SK-N-SH treated with all-trans-retinoic acid at 6 μM for 48 hours (cell line): ENCODE results near the gene MYO3B.

ENCODE experiments used
- ATAC-seq: fragments of 200-7000 bp; cut with Tn5 transposase; 3 replicates; pipeline ENCODE4 v1.9.1; 2020; ENCODE audit warnings: mild to moderate bottlenecking, moderate library complexity
- BACH2 ChIP-seq: fragments of 250-450 bp; sonication (Bioruptor Pico); IDR thresholded peaks from 2 replicates; pipeline ENCODE4 v1.9.0; 2021; ENCODE audit warnings: mild to moderate bottlenecking, borderline replicate concordance
- CSDC2 ChIP-seq: fragments of 250-450 bp; sonication (Bioruptor Pico); IDR thresholded peaks from 2 replicates; pipeline ENCODE4 v1.5.0; 2020; ENCODE audit warnings: mild to moderate bottlenecking, moderate library complexity
- CSRNP3 ChIP-seq: fragments of 250-450 bp; sonication (Bioruptor Pico); IDR thresholded peaks from 2 replicates; pipeline ENCODE4 v1.5.1; 2021; ENCODE audit warnings: mild to moderate bottlenecking, moderate library complexity
- ESRRG ChIP-seq: fragments of 250-450 bp; sonication (Bioruptor Pico); IDR thresholded peaks from 2 replicates; pipeline ENCODE4 v1.6.1; 2021; ENCODE audit warnings: mild to moderate bottlenecking
- GLIS3 ChIP-seq: fragments of 250-450 bp; sonication (Bioruptor Pico); IDR thresholded peaks from 2 replicates; pipeline ENCODE4 v1.5.0; 2020; ENCODE audit warnings: mild to moderate bottlenecking, moderate library complexity
- ISL1 ChIP-seq: fragments of 250-450 bp; sonication (Bioruptor Pico); IDR thresholded peaks from 2 replicates; pipeline ENCODE4 v2.1.2; 2022; ENCODE audit warnings: mild to moderate bottlenecking, moderate library complexity
- PATZ1 ChIP-seq: fragments of 250-450 bp; sonication (Bioruptor Pico); IDR thresholded peaks from 2 replicates; pipeline ENCODE4 v1.8.0; 2020; ENCODE audit warnings: mild to moderate bottlenecking, moderate library complexity, borderline replicate concordance
- PPARA ChIP-seq: fragments of 250-450 bp; sonication (Bioruptor Pico); IDR thresholded peaks from 2 replicates; pipeline ENCODE4 v1.5.0; 2020; ENCODE audit warnings: mild to moderate bottlenecking, borderline replicate concordance
- RARB ChIP-seq: fragments of 250-450 bp; sonication (Bioruptor Pico); IDR thresholded peaks from 2 replicates; pipeline ENCODE4 v1.8.0; 2021; ENCODE audit warnings: mild to moderate bottlenecking, moderate library complexity
- SNAI2 ChIP-seq: fragments of 250-450 bp; sonication (Bioruptor Pico); IDR thresholded peaks from 2 replicates; pipeline ENCODE4 v1.5.0; 2020; ENCODE audit warnings: mild to moderate bottlenecking, moderate library complexity
- TCF4 ChIP-seq: fragments of 250-450 bp; sonication (Bioruptor Pico); IDR thresholded peaks from 2 replicates; pipeline ENCODE4 v1.8.0; 2021; ENCODE audit warnings: mild to moderate bottlenecking, moderate library complexity, borderline replicate concordance
- TOX ChIP-seq: fragments of 250-450 bp; sonication (Bioruptor Pico); IDR thresholded peaks from 2 replicates; pipeline ENCODE4 v1.8.0; 2021; ENCODE audit warnings: mild to moderate bottlenecking, moderate library complexity, borderline replicate concordance
- ZC3H10 ChIP-seq: fragments of 250-450 bp; sonication (Bioruptor Pico); IDR thresholded peaks from 2 replicates; pipeline ENCODE4 v1.5.1; 2021; ENCODE audit warnings: mild to moderate bottlenecking, moderate library complexity
- ZFP3 ChIP-seq: fragments of 250-450 bp; sonication (Bioruptor Pico); IDR thresholded peaks from 2 replicates; pipeline ENCODE4 v1.5.0; 2020; ENCODE audit warnings: mild to moderate bottlenecking, moderate library complexity
- ZFP30 ChIP-seq: fragments of 450-650 bp; formaldehyde crosslinking; IDR thresholded peaks from 2 replicates; pipeline ENCODE4 v1.5.0; 2022; ENCODE audit warnings: mild to moderate bottlenecking, moderate library complexity
- ZNF565 ChIP-seq: fragments of 450-650 bp; formaldehyde crosslinking; conservative IDR thresholded peaks from 2 replicates; pipeline ENCODE4 v1.5.0; 2020; ENCODE audit warnings: low read depth, mild to moderate bottlenecking, moderate library complexity
- ZNF70 ChIP-seq: fragments of 450-650 bp; formaldehyde crosslinking; IDR thresholded peaks from 2 replicates; pipeline ENCODE4 v1.5.0; 2020; ENCODE audit warnings: mild to moderate bottlenecking, moderate library complexity
- ZNF8 ChIP-seq: fragments of 450-650 bp; formaldehyde crosslinking; IDR thresholded peaks from 2 replicates; pipeline ENCODE4 v1.5.0; 2020; ENCODE audit warnings: mild to moderate bottlenecking, moderate library complexity
- TF ChIP-seq, protein P1 (sequence below): fragments of 250-450 bp; sonication (Bioruptor Pico); IDR thresholded peaks from 2 replicates; pipeline ENCODE4 v1.5.0; 2020; ENCODE audit warnings: mild to moderate bottlenecking, moderate library complexity
- TF ChIP-seq, protein P2 (sequence below): fragments of 250-450 bp; sonication (Bioruptor Pico); IDR thresholded peaks from 2 replicates; pipeline ENCODE4 v1.8.0; 2021; ENCODE audit warnings: low read depth, mild to moderate bottlenecking, moderate library complexity, borderline replicate concordance
- TF ChIP-seq, protein P3 (sequence below): fragments of 250-450 bp; sonication (Bioruptor Pico); IDR thresholded peaks from 2 replicates; pipeline ENCODE4 v1.5.1; 2020; ENCODE audit warnings: low read depth, mild to moderate bottlenecking, moderate library complexity

The MYO3B gene

DNA sequence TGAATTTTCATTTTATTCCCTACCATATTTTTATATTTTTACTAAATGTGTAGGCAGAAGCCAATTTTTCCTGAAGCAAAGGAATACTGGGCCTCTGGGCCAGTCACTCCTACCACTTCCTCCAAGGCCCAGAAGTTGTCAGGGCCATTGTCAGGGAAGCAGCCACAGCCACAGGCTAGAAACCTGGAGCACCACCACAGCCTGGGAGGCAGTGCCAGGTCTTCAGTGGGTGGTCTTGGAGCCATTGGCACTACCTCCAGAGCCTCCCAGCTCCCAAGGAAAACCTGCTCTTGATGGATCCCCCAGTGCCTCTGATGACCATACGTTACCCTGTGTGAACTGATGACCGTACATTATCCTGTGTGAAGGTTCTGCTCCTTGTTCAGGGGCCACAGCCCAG lies 401.6 kb downstream of the MYO3B start (continued):
- TF ChIP-seq ZC3H10 (CRISPR knock-in tag) (no peak), CSRNP3 (CRISPR knock-in tag) (no peak), BACH2 (CRISPR knock-in tag) (no peak), ZNF8 (CRISPR knock-in tag) (no peak), TCF4 (CRISPR knock-in tag) (no peak), ZFP30 (CRISPR knock-in tag) (no peak)

DNA sequence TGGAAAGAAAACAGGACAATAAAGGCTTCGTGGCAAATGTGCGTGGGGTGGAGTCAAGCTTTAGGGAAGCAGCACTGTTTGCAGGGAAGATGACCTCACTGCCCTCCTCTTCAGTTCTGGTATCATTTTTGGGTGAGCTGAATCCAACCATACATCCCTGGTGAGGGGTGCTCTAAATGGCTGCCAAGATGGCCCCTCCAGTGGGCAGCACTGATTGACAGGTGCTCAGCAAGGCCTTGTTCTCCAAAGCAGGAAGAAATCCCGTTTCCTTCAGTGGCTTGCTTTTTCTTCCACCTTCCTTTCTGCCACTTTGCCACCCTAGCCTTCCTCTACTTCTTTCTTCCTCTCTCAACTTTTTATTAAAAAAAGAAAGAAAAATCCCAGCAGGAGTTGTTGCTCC lies 404.4 kb downstream of the MYO3B start:
- no peak for TF ChIP-seq ZFP3
- TF ChIP-seq BACH2 (CRISPR knock-in tag): no peak
- no peak for TF ChIP-seq ZNF70 (CRISPR knock-in tag)
- no peak for TF ChIP-seq SNAI2 (CRISPR knock-in tag)
- no peak for TF ChIP-seq ESRRG (CRISPR knock-in tag)
- no peak for ATAC-seq

- TF ChIP-seq CSDC2 (CRISPR knock-in tag): no peak
- no peak for TF ChIP-seq ZNF70 (CRISPR knock-in tag)
- no peak for TF ChIP-seq ZNF8 (CRISPR knock-in tag)
- TF ChIP-seq ZNF565: no peak
- TF ChIP-seq ZFP3: no peak
- TF ChIP-seq BACH2 (CRISPR knock-in tag): no peak
- TF ChIP-seq ZC3H10 (CRISPR knock-in tag): no peak
- no peak for TF ChIP-seq PATZ1
- TF ChIP-seq CSRNP3 (CRISPR knock-in tag): no peak
- no peak for TF ChIP-seq TOX
- no peak for TF ChIP-seq RARB (CRISPR knock-in tag)
- no peak for TF ChIP-seq TCF4 (CRISPR knock-in tag)
- no peak for TF ChIP-seq GLIS3
- no peak for TF ChIP-seq PPARA (CRISPR knock-in tag)
- TF ChIP-seq, protein P1, sequence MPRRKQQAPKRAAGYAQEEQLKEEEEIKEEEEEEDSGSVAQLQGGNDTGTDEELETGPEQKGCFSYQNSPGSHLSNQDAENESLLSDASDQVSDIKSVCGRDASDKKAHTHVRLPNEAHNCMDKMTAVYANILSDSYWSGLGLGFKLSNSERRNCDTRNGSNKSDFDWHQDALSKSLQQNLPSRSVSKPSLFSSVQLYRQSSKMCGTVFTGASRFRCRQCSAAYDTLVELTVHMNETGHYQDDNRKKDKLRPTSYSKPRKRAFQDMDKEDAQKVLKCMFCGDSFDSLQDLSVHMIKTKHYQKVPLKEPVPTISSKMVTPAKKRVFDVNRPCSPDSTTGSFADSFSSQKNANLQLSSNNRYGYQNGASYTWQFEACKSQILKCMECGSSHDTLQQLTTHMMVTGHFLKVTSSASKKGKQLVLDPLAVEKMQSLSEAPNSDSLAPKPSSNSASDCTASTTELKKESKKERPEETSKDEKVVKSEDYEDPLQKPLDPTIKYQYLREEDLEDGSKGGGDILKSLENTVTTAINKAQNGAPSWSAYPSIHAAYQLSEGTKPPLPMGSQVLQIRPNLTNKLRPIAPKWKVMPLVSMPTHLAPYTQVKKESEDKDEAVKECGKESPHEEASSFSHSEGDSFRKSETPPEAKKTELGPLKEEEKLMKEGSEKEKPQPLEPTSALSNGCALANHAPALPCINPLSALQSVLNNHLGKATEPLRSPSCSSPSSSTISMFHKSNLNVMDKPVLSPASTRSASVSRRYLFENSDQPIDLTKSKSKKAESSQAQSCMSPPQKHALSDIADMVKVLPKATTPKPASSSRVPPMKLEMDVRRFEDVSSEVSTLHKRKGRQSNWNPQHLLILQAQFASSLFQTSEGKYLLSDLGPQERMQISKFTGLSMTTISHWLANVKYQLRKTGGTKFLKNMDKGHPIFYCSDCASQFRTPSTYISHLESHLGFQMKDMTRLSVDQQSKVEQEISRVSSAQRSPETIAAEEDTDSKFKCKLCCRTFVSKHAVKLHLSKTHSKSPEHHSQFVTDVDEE (CRISPR knock-in tag): no peak
- no peak for TF ChIP-seq ZFP30 (CRISPR knock-in tag)
- TF ChIP-seq, protein P2, sequence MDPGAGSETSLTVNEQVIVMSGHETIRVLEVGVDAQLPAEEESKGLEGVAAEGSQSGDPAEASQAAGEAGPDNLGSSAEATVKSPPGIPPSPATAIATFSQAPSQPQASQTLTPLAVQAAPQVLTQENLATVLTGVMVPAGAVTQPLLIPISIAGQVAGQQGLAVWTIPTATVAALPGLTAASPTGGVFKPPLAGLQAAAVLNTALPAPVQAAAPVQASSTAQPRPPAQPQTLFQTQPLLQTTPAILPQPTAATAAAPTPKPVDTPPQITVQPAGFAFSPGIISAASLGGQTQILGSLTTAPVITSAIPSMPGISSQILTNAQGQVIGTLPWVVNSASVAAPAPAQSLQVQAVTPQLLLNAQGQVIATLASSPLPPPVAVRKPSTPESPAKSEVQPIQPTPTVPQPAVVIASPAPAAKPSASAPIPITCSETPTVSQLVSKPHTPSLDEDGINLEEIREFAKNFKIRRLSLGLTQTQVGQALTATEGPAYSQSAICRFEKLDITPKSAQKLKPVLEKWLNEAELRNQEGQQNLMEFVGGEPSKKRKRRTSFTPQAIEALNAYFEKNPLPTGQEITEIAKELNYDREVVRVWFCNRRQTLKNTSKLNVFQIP (CRISPR knock-in tag): no peak
- no peak for TF ChIP-seq ISL1 (CRISPR knock-in tag)
- TF ChIP-seq ESRRG (CRISPR knock-in tag): no peak
- TF ChIP-seq, protein P3, sequence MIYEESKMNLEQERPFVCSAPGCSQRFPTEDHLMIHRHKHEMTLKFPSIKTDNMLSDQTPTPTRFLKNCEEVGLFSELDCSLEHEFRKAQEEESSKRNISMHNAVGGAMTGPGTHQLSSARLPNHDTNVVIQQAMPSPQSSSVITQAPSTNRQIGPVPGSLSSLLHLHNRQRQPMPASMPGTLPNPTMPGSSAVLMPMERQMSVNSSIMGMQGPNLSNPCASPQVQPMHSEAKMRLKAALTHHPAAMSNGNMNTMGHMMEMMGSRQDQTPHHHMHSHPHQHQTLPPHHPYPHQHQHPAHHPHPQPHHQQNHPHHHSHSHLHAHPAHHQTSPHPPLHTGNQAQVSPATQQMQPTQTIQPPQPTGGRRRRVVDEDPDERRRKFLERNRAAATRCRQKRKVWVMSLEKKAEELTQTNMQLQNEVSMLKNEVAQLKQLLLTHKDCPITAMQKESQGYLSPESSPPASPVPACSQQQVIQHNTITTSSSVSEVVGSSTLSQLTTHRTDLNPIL (CRISPR knock-in tag): no peak
- TF ChIP-seq, all 23 proteins: peak for 0
- no peak for ATAC-seq
Observed at GRCh38 chr2:170582751-170583463, 405.0 kb downstream of the MYO3B start.
